GM18499 (cell line): ENCODE measurements around the gene MEGF6.

Experiments
- ATAC-seq: cut with Tn5 transposase; IDR thresholded peaks from one replicate; pipeline ENCODE4 v1.9.1; 2021; ENCODE audit warnings: moderate number of reproducible peaks; ENCODE audit not compliant: insufficient read depth, unreplicated experiment

MEGF6 gene

GRCh38 chr1:3545363-3546047, 65.8 kb downstream of the MEGF6 start:
- no peak for ATAC-seq

- no peak for ATAC-seq
These were observed 67.0 kb downstream of the MEGF6 start for GRCh38 chr1:3544040-3544977.

GRCh38 chr1:3543076-3544039, 68.0 kb downstream of the MEGF6 start:
- ATAC-seq = no peak

GRCh38 chr1:3542676-3543075, 68.6 kb downstream of the MEGF6 start:
- no peak for ATAC-seq

- no peak for ATAC-seq
These were observed 69.4 kb downstream of the MEGF6 start for GRCh38 chr1:3541936-3542335.

- ATAC-seq = no peak
These were observed 69.8 kb downstream of the MEGF6 start for GRCh38 chr1:3541465-3541864.

GRCh38 chr1:3540876-3541275, 70.4 kb downstream of the MEGF6 start:
- no peak for ATAC-seq

- ATAC-seq = no peak
These were observed 71.4 kb downstream of the MEGF6 start for GRCh38 chr1:3539707-3540425.

- no peak for ATAC-seq
These were observed 73.9 kb downstream of the MEGF6 start for GRCh38 chr1:3537359-3537758.

- no peak for ATAC-seq
These were observed 74.7 kb downstream of the MEGF6 start for GRCh38 chr1:3536420-3537195.

GRCh38 chr1:3535732-3536131, 75.6 kb downstream of the MEGF6 start:
- ATAC-seq = no peak

GRCh38 chr1:3534803-3535637, 76.3 kb downstream of the MEGF6 start:
- ATAC-seq = no peak

GRCh38 chr1:3533067-3534048, 78.0 kb downstream of the MEGF6 start:
- ATAC-seq = no peak

- no peak for ATAC-seq
These were observed 79.4 kb downstream of the MEGF6 start for GRCh38 chr1:3531928-3532327.

GRCh38 chr1:3530926-3531818, 80.1 kb downstream of the MEGF6 start:
- ATAC-seq = no peak
